Measurements from ENCODE around the gene HLA-DQB2. TPM values are rescaled to one million over a fixed set of nuclear protein-coding genes. Genes with fewer than 3 reads are reported as not detected.

Gene HLA-DQB2
- total and polyA plus RNA-seq, 9 of the 15 experiments (the other 6 are each of a cell fraction or from before 2014, with no cell fraction given) = not detected

GRCh38 chr6:32774426-32774825 is 11.1 kb upstream of the HLA-DQB2 start:
- Histone ChIP-seq H3K36me3 (ENCODE audit: control insufficient read depth, insufficient read depth, low read length) (no peaks in the 10 kb centered on the region), H3K27ac (ENCODE audit: extremely low read depth, low read depth, low read length) (no peak overlapping the region), H3K9me1 (ENCODE audit: control insufficient read depth, insufficient read depth, low read length) (no peaks in the 10 kb centered on the region), H3K4me2 (ENCODE audit: insufficient read depth, low read length) (no peak overlapping the region), H4K20me1 (replicated peaks; ENCODE audit: control insufficient read depth, insufficient read depth, low read length) (no peaks in the 10 kb centered on the region), H3K9ac (ENCODE audit: insufficient read depth in 1 of 2, low read depth in 2 of 2, low read length in 2 of 2) (no peak overlapping the region), H3K4me3 (no peak overlapping the region), H3K79me2 (ENCODE audit: control insufficient read depth, insufficient read depth, low read length) (no peaks in the 10 kb centered on the region), H3K4me1 (replicated peaks in 1 of 2; ENCODE audit: control insufficient read depth in 2 of 2, insufficient read depth in 2 of 2, low read length in 2 of 2) (no peaks in the 10 kb centered on the region), H3K27me3 (ENCODE audit: control insufficient read depth in 2 of 2, insufficient read depth in 2 of 2, low read length in 2 of 2) (peaks cover 4 to 11% of the 10 kb centered on the region in 2 experiments; a peak in 3 of 5 replicates), H2AFZ (ENCODE audit: low read depth, low read length) (no peak overlapping the region), H3K9me3 (replicated peaks; ENCODE audit: control insufficient read depth, insufficient read depth, low read depth, low read length) (no peaks in the 10 kb centered on the region)
- in situ Hi-C loops (cut with MboI) (no loop called here), intact Hi-C loops (cut with micrococcal nuclease) (no loop called here)
- DNase-seq (ENCODE audit: extremely low read depth in 1 of 4, low spot score in 3 of 4) (no peak), FAIRE-seq (no peak), ATAC-seq (no peak)
- CTCF ChIA-PET (ENCODE audit: low intra/inter-chr PET ratio) = interaction anchor here (0.5 kb wide), 1 partner anchor 174 kb away, joined by 3 read pairs; no protein-coding TSS in a partner anchor
- 0% methylated on average over 1 of the region's 1 CpG for WGBS (ENCODE audit: insufficient coverage, low coverage, missing lambda C conversion rate)
- POLR2A ChIA-PET = no interaction called here
- TF ChIP-seq ELK1 (CRISPR knock-in tag; IDR thresholded peaks at IDR 0.05) (no peak), MEF2A (IDR thresholded peaks at IDR 0.05; ENCODE audit: control insufficient read depth, low read depth, low read length) (no peak), NCOA1 (IDR thresholded peaks at IDR 0.05; ENCODE audit: low read depth) (no peak), SMARCA5 (IDR thresholded peaks at IDR 0.05) (no peak), ZNF282 (CRISPR knock-in tag; IDR thresholded peaks at IDR 0.05) (no peak), ZNF347 (CRISPR knock-in tag; IDR thresholded peaks at IDR 0.05; ENCODE audit: low read depth) (no peak), ATF7 (IDR thresholded peaks at IDR 0.05) (no peak), TOE1 (IDR thresholded peaks at IDR 0.05; ENCODE audit: borderline replicate concordance) (no peak), TOE1 (CRISPR knock-in tag; IDR thresholded peaks at IDR 0.05; ENCODE audit: borderline replicate concordance, low read depth) (no peak), KDM4B (IDR thresholded peaks at IDR 0.05; ENCODE audit: borderline replicate concordance in 2 of 2, low read depth in 1 of 2) (no peak), HDGF (IDR thresholded peaks at IDR 0.05) (no peak), ZFP36 (IDR thresholded peaks at IDR 0.05; ENCODE audit: low read depth, low read length, partially characterized antibody) (no peak), PML (IDR thresholded peaks at IDR 0.05; ENCODE audit: low read length) (no peak), MIER1 (IDR thresholded peaks at IDR 0.05; ENCODE audit: low read depth) (no peak), ZNF197 (CRISPR knock-in tag; IDR thresholded peaks at IDR 0.05; ENCODE audit: low read depth) (no peak)
- BruUV-seq (replicated peaks) = no TSS peak
